Neural cell (in vitro differentiated cells): ENCODE measurements around the gene SRSF7. TPM values are rescaled to one million over a fixed set of nuclear protein-coding genes. Genes with fewer than 3 reads are reported as not detected.
"Not testable (repeated sequence)": the region's sequence is repeated elsewhere in the genome, so short reads cannot be mapped to it uniquely, and the experiment has no call there.

ENCODE experiments used
- H2AFZ ChIP-seq: fragments of 200-600, 300-800 bp; sonication (generic), shearing (Covaris generic); 2 replicates; pipeline ENCODE4 v1.6.0; 2014; ENCODE audit warnings: low read depth, mild to moderate bottlenecking, antibody characterized with exemption, low read length, moderate library complexity
- H3F3A ChIP-seq: fragments of 200-600 bp; shearing (Covaris generic); 2 replicates; pipeline ENCODE4 v1.6.1; 2016; ENCODE audit warnings: mild to moderate bottlenecking, moderate library complexity, mixed read lengths, antibody characterized with exemption, low read length; ENCODE audit not compliant: insufficient read depth, poor library complexity, severe bottlenecking
- H3K27ac ChIP-seq: fragments of 200-600, 300-800 bp; sonication (generic), shearing (Covaris generic); 2 replicates; pipeline ENCODE4 v1.5.1; 2014; ENCODE audit warnings: mild to moderate bottlenecking, low read length, moderate library complexity
- H3K27me3 ChIP-seq: fragments of 300-800, 200-600 bp; sonication (generic), shearing (Covaris generic); 2 replicates; pipeline ENCODE4 v1.6.0; 2014; ENCODE audit warnings: mild to moderate bottlenecking, low read depth, low read length, moderate library complexity; ENCODE audit not compliant: insufficient read depth
- H3K36me3 ChIP-seq: fragments of 300-800, 200-600 bp; sonication (generic), shearing (Covaris generic); 2 replicates; pipeline ENCODE4 v1.5.1; 2014; ENCODE audit warnings: mild to moderate bottlenecking, antibody characterized with exemption, low read length, moderate library complexity; ENCODE audit not compliant: insufficient read depth
- H3K4me2 ChIP-seq: fragments of 300-800, 200-600 bp; sonication (generic), shearing (Covaris generic); 2 replicates; pipeline ENCODE4 v1.6.0; 2014; ENCODE audit warnings: mild to moderate bottlenecking, low read length
- H3K4me3 ChIP-seq: fragments of 300-800, 200-600 bp; sonication (generic), shearing (Covaris generic); 2 replicates; pipeline ENCODE4 v1.5.1; 2014; ENCODE audit warnings: mild to moderate bottlenecking, low read length, moderate library complexity
- H3K79me2 ChIP-seq: fragments of 200-600 bp; shearing (Covaris generic); replicated peaks from 2 replicates; pipeline ENCODE4 v1.6.0; 2014; ENCODE audit warnings: mild to moderate bottlenecking, low read length, moderate library complexity; ENCODE audit not compliant: insufficient read depth
- H3K9ac ChIP-seq: fragments of 300-800, 200-600 bp; sonication (generic), shearing (Covaris generic); 2 replicates; pipeline ENCODE4 v1.6.1; 2016; ENCODE audit warnings: mild to moderate bottlenecking, low read length, mixed read lengths
- H3K9me2 ChIP-seq: fragments of 200-600 bp; shearing (Covaris generic); 2 replicates; pipeline ENCODE4 v1.6.1; 2016; ENCODE audit warnings: mild to moderate bottlenecking, low read length, mixed read lengths; ENCODE audit not compliant: insufficient read depth
- H3K9me3 ChIP-seq: fragments of 200-600, 300-800 bp; sonication (generic), shearing (Covaris generic); 2 replicates; pipeline ENCODE4 v1.6.1; 2016; ENCODE audit warnings: mild to moderate bottlenecking, mixed run types, low read length, moderate library complexity, mixed read lengths
- H4K20me1 ChIP-seq: fragments of 200-600 bp; shearing (Covaris generic); 2 replicates; pipeline ENCODE4 v1.6.1; 2016; ENCODE audit warnings: mild to moderate bottlenecking, mixed run types; ENCODE audit not compliant: insufficient read depth
- CTCF ChIP-seq: fragments of 450-650 bp; IDR thresholded peaks from 2 replicates; pipeline ENCODE4 v1.5.1; 2014; ENCODE audit warnings: antibody characterized with exemption, mild to moderate bottlenecking, moderate library complexity; ENCODE audit not compliant: poor library complexity, severe bottlenecking
- EP300 ChIP-seq: fragments of 450-650 bp; conservative IDR thresholded peaks from 2 replicates; pipeline ENCODE4 v1.6.1; 2014; ENCODE audit warnings: antibody characterized with exemption, mild to moderate bottlenecking, moderate library complexity; ENCODE audit not compliant: poor library complexity, severe bottlenecking
- EZH2 ChIP-seq: fragments of 200-600, 300-800 bp; shearing (Covaris generic), sonication (generic); IDR thresholded peaks from 2 replicates; pipeline ENCODE4 v1.6.1; 2014; ENCODE audit warnings: antibody characterized with exemption, low read length, borderline replicate concordance, mild to moderate bottlenecking; ENCODE audit not compliant: insufficient read depth, poor library complexity, severe bottlenecking
- MXI1 ChIP-seq: fragments of 450-650 bp; conservative IDR thresholded peaks from 2 replicates; pipeline ENCODE4 v1.6.1; 2014; ENCODE audit warnings: antibody characterized with exemption, mild to moderate bottlenecking; ENCODE audit not compliant: poor library complexity, severe bottlenecking
- POLR2AphosphoS5 ChIP-seq: IDR thresholded peaks from 2 replicates; pipeline ENCODE4 v1.6.1; 2012
- RAD21 ChIP-seq: fragments of 450-650 bp; conservative IDR thresholded peaks from 2 replicates; pipeline ENCODE4 v1.6.1; 2014; ENCODE audit warnings: antibody characterized with exemption, mild to moderate bottlenecking, moderate library complexity
- REST ChIP-seq: IDR thresholded peaks from 2 replicates; pipeline ENCODE4 v1.6.1; 2012; ENCODE audit warnings: borderline replicate concordance
- SMC3 ChIP-seq: fragments of 450-650 bp; conservative IDR thresholded peaks from 2 replicates; pipeline ENCODE4 v1.6.1; 2014; ENCODE audit warnings: antibody characterized with exemption, mild to moderate bottlenecking, moderate library complexity; ENCODE audit not compliant: poor library complexity
- TAF1 ChIP-seq: IDR thresholded peaks from 2 replicates; pipeline ENCODE4 v1.6.1; 2012; ENCODE audit warnings: low read depth
- polyA plus RNA-seq: library from polyadenylated mRNA; depleted of rRNA; stranded (reverse); fragments of >200 nt; gene quantifications from 2 replicates; pipeline ENCODE4 v1.2.3, GENCODE V29; 2014

Gene SRSF7
- polyA plus RNA-seq, 1 donor from 2014 or later, result 286 TPM

- no peak overlapping the region for H3K4me3 ChIP-seq
- no peak overlapping the region for H3K9ac ChIP-seq
- no peaks in the 10 kb centered on the region for H4K20me1 ChIP-seq
- H3F3A ChIP-seq, result no peaks in the 10 kb centered on the region
- no peaks in the 10 kb centered on the region for H3K9me3 ChIP-seq
- no peaks in the 10 kb centered on the region for H3K36me3 ChIP-seq
- H3K4me2 ChIP-seq, result no peak overlapping the region
- no peak for TF ChIP-seq POLR2AphosphoS5
- TF ChIP-seq EP300, result no peak
- no peak for TF ChIP-seq REST
- no peak for TF ChIP-seq SMC3
- TF ChIP-seq MXI1, result no peak
- no peak for TF ChIP-seq TAF1
- TF ChIP-seq CTCF, result no peak
- TF ChIP-seq RAD21, result no peak
- no peak for TF ChIP-seq EZH2
- no peaks in the 10 kb centered on the region for H3K9me2 ChIP-seq
- no peak overlapping the region for H2AFZ ChIP-seq
- no peak overlapping the region for H3K27ac ChIP-seq
- no peaks in the 10 kb centered on the region for H3K79me2 ChIP-seq
- no peaks in the 10 kb centered on the region for H3K27me3 ChIP-seq
Observed at GRCh38 chr2:38763728-38764127, 12.6 kb upstream of the SRSF7 start.

DNA sequence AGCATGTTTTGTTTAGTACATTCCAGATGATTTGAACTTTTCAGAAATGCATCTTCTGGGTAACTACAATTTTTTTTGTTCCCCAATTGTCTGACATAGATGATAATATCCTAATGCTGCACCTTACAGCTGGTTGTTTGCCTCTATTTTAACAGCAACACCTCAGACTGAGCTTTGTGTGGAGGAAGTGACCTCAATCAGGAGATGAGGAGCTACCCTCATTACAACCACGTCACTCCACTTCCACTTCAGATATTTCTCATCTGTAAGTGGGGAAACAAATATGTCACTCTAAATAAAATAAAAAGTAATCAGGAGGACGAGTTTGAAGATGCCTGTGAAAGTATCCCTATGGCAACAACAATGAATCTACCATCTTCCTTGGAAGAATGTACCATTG, 12.1 kb upstream of the SRSF7 start:
- no peak overlapping the region for H3K9ac ChIP-seq
- no peaks in the 10 kb centered on the region for H3K79me2 ChIP-seq
- no peaks in the 10 kb centered on the region for H4K20me1 ChIP-seq
- no peaks in the 10 kb centered on the region for H3K27me3 ChIP-seq
- H3K27ac ChIP-seq, result no peak overlapping the region
- no peaks in the 10 kb centered on the region for H3F3A ChIP-seq
- no peak overlapping the region for H2AFZ ChIP-seq
- no peaks in the 10 kb centered on the region for H3K36me3 ChIP-seq
- no peaks in the 10 kb centered on the region for H3K9me2 ChIP-seq
- no peak overlapping the region for H3K4me2 ChIP-seq
- TF ChIP-seq MXI1 (no peak), RAD21 (no peak), EP300 (no peak), POLR2AphosphoS5 (no peak), EZH2 (no peak), CTCF (no peak), SMC3 (no peak), TAF1 (no peak), REST (no peak)
- H3K4me3 ChIP-seq, result no peak overlapping the region
- H3K9me3 ChIP-seq, result no peaks in the 10 kb centered on the region

DNA sequence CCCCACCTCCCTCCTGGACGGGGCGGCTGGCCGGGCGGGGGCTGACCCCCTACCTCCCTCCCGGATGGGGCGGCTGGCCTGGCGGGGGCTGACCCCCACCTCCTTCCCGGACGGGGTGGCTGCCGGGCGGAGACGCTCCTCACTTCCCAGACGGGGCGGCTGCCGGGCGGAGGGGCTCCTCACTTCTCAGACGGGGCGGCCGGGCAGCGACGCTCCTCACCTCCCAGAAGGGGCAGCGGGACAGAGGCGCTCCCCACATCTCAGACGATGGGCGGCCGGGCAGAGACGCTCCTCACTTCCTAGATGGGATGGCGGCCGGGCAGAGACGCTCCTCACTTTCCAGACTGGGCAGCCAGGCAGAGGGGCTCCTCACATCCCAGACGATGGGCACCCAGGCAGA, 4.7 kb upstream of the SRSF7 start:
- H3K27me3 ChIP-seq, H3K4me2 ChIP-seq, H3K36me3 ChIP-seq, H3K9me2 ChIP-seq, H3K4me3 ChIP-seq, H3K27ac ChIP-seq, H3K79me2 ChIP-seq, H3F3A ChIP-seq, H3K9ac ChIP-seq, H4K20me1 ChIP-seq, H2AFZ ChIP-seq, H3K9me3 ChIP-seq: not testable (repeated sequence)
